NCI-H226 (cell line): ENCODE data around the gene MPEG1.

Experiments used
- DNase-seq: peaks from one replicate; pipeline ENCODE4 v3.0.0-alpha.2; 2015

MPEG1 gene

GRCh38 chr11:59212744-59213631 is at the start of gene MPEG1:
MPEG1 (minus strand) TSS chr11:59212927; CDS start chr11:59212865, 62 bp downstream.
- no peak for DNase-seq

- DNase-seq: no peak
These were observed 49.6 kb upstream of the MPEG1 start for GRCh38 chr11:59262177-59262818.

GRCh38 chr11:59261150-59261549 is 48.4 kb upstream of the MPEG1 start:
- no peak for DNase-seq

GRCh38 chr11:59259867-59260475 is 47.2 kb upstream of the MPEG1 start:
- no peak for DNase-seq

- DNase-seq: no peak
These were observed 46.3 kb upstream of the MPEG1 start for GRCh38 chr11:59259047-59259446.

- no peak for DNase-seq
These were observed 42.6 kb upstream of the MPEG1 start for GRCh38 chr11:59255281-59255680.

- no peak for DNase-seq
These were observed 41.6 kb upstream of the MPEG1 start for GRCh38 chr11:59254286-59254685.

GRCh38 chr11:59253001-59253400 is 40.3 kb upstream of the MPEG1 start:
- DNase-seq: no peak

- DNase-seq: no peak
These were observed 36.8 kb upstream of the MPEG1 start for GRCh38 chr11:59249535-59249934.

GRCh38 chr11:59247531-59248227 is 35.0 kb upstream of the MPEG1 start:
- DNase-seq: peak; percentile 57

GRCh38 chr11:59243633-59244032 is 30.9 kb upstream of the MPEG1 start:
- DNase-seq: no peak

GRCh38 chr11:59240322-59240721 is 27.6 kb upstream of the MPEG1 start:
- no peak for DNase-seq

- no peak for DNase-seq
These were observed 13.7 kb upstream of the MPEG1 start for GRCh38 chr11:59226396-59226795.

GRCh38 chr11:59225017-59225416 is 12.3 kb upstream of the MPEG1 start:
- no peak for DNase-seq

- no peak for DNase-seq
These were observed 11.7 kb upstream of the MPEG1 start for GRCh38 chr11:59224351-59224928.

- DNase-seq: no peak
These were observed 10.9 kb upstream of the MPEG1 start for GRCh38 chr11:59223611-59224010.

- no peak for DNase-seq
These were observed 10.4 kb upstream of the MPEG1 start for GRCh38 chr11:59223177-59223576.

GRCh38 chr11:59222464-59223060 is 9.8 kb upstream of the MPEG1 start:
- DNase-seq: no peak

GRCh38 chr11:59221441-59221840 is 8.7 kb upstream of the MPEG1 start:
- DNase-seq: peak; percentile 62

- DNase-seq: no peak
These were observed 7.1 kb upstream of the MPEG1 start for GRCh38 chr11:59219836-59220235.

GRCh38 chr11:59218893-59219292 is 6.2 kb upstream of the MPEG1 start:
- DNase-seq: no peak

GRCh38 chr11:59218319-59218718 is 5.6 kb upstream of the MPEG1 start:
- no peak for DNase-seq
